Cardiac muscle cell (in vitro differentiated cells and primary cell): ENCODE data around the gene CCT5. TPM values are rescaled to one million over a fixed set of nuclear protein-coding genes. Genes with fewer than 3 reads are reported as not detected.
A peak's percentile ranks its signal among the peaks of the same experiment; 100 is the strongest.
"Not testable (repeated sequence)": the region's sequence is repeated elsewhere in the genome, so short reads cannot be mapped to it uniquely, and the experiment has no call there.

Experiments used
- DNase-seq, 2 donors: peaks; one replicate each; pipeline versions ENCODE4 v3.0.0 to v3.0.0-alpha.2; 2010 to 2017; ENCODE audit warnings: low read depth in 1 of 2, low spot score in 1 of 2
- H3K27ac ChIP-seq: fragments of 200-600 bp; sonication (generic); 2 replicates; pipeline ENCODE4 v1.5.1; 2016
- H3K27me3 ChIP-seq: fragments of 200-600 bp; sonication (generic); 2 replicates; pipeline ENCODE4 v1.6.0; 2016; ENCODE audit warnings: control low read depth
- H3K36me3 ChIP-seq: fragments of 200-600 bp; sonication (generic); 2 replicates; pipeline ENCODE4 v1.5.1; 2016; ENCODE audit warnings: control low read depth
- H3K4me1 ChIP-seq: fragments of 200-600 bp; sonication (generic); 2 replicates; pipeline ENCODE4 v1.8.1; 2017; ENCODE audit warnings: low read depth, mild to moderate bottlenecking, mixed run types
- H3K4me3 ChIP-seq: fragments of 200-600 bp; sonication (generic); 2 replicates; pipeline ENCODE4 v1.5.1; 2016; ENCODE audit warnings: mild to moderate bottlenecking
- H3K9me3 ChIP-seq: fragments of 200-600 bp; sonication (generic); 2 replicates; pipeline ENCODE4 v1.5.1; 2017; ENCODE audit warnings: low read depth, mild to moderate bottlenecking, control low read depth
- polyA plus RNA-seq: library from polyadenylated mRNA; unstranded; fragments of >200 nt; fragmentation: Nextera tagmentation; extraction: Ambion mirVana; gene quantifications from 2 replicates; pipeline ENCODE4 v1.2.1, GENCODE V29; 2016
- total RNA-seq: library from RNA; depleted of rRNA; stranded (reverse); fragments of >200 nt; gene quantifications from 2 replicates; pipeline ENCODE4 v1.2.3, GENCODE V29; 2016
- TF ChIP-seq, protein P1 (sequence below): IDR thresholded peaks from 2 replicates; pipeline ENCODE4 v1.5.1; 2012; ENCODE audit warnings: low read depth, mild to moderate bottlenecking, low read length

The CCT5 gene
- total and polyA plus RNA-seq, 2 experiments from 2014 or later: 176 to 265 TPM

DNA sequence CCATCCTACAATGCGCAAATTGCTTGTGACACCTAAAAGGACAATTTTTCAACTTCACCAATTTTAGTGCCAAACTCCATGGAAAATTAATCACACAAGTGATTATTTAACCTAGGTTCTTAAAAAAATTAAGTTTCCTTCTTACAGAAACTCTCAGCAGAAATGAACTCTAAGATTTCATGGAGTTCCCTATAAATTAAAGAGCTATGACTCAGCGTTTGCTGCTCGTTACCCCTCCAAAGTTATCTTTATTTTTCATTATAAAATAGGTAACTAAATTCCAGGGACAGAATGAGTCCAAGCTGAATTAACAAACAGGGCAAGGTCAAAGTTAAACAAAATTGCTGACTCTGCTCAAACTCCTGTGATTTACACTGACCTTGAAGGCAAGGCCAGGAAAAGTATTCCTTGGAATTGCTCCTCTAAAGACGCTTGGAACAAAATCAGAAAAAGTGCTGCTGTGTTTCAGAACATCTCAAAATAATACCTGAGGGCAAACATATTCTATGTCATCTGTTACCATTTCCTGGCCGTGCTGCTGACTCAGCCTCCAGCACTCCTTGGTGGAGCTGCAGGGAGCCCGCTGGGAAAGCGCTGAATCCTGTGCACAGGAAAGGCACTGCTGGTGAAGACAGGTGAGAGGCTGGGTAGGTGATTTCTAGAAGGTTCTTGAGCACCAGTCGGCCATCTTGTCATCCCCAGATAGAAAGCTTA lies 60.1 kb downstream of the CCT5 start:
- TF ChIP-seq, protein P1, sequence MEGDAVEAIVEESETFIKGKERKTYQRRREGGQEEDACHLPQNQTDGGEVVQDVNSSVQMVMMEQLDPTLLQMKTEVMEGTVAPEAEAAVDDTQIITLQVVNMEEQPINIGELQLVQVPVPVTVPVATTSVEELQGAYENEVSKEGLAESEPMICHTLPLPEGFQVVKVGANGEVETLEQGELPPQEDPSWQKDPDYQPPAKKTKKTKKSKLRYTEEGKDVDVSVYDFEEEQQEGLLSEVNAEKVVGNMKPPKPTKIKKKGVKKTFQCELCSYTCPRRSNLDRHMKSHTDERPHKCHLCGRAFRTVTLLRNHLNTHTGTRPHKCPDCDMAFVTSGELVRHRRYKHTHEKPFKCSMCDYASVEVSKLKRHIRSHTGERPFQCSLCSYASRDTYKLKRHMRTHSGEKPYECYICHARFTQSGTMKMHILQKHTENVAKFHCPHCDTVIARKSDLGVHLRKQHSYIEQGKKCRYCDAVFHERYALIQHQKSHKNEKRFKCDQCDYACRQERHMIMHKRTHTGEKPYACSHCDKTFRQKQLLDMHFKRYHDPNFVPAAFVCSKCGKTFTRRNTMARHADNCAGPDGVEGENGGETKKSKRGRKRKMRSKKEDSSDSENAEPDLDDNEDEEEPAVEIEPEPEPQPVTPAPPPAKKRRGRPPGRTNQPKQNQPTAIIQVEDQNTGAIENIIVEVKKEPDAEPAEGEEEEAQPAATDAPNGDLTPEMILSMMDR: no peak
- no peak overlapping the region for H3K27ac ChIP-seq
- H3K4me3 ChIP-seq: no peak overlapping the region
- peaks cover 4% of the 10 kb centered on the region for H3K27me3 ChIP-seq
- no peaks in the 10 kb centered on the region for H3K4me1 ChIP-seq
- H3K9me3 ChIP-seq: no peaks in the 10 kb centered on the region
- DNase-seq: no peak
- H3K36me3 ChIP-seq: no peaks in the 10 kb centered on the region

DNA sequence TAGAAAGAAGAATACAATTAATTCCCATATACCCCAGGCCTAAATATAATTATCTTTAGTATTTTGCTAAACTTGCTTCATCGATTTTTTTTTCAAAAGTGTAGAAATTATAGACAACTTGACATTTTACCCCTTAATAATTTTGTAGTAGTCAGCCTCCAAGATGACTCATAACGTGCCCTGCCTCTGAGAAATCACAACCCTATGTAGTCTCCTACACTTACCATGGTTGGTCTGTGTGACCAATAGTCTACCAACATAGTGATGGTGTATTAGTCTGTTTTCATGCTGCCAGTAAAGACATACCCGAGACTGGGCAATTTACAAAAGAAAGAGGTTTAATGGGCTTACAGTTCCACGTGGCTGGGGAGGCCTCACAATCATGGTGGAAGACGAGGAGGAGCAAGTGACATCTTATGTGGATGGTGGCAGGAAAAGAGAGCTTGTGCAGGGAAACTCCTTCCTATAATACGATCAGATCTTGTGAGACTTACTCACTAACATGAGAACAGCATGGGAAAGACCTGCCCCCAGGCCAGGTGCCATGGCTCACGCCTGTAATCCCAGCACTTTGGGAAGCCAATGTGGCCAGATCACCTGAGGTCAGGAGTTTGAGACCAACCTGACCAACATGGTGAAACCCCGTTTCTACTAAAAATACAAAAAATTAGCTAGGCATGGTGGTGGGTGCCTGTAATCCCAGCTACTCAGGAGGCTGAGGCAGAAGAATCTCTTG lies 60.9 kb downstream of the CCT5 start:
- H3K4me1 ChIP-seq, H3K27me3 ChIP-seq, H3K4me3 ChIP-seq, H3K27ac ChIP-seq, DNase-seq, H3K36me3 ChIP-seq, H3K9me3 ChIP-seq: not testable (repeated sequence)

DNA sequence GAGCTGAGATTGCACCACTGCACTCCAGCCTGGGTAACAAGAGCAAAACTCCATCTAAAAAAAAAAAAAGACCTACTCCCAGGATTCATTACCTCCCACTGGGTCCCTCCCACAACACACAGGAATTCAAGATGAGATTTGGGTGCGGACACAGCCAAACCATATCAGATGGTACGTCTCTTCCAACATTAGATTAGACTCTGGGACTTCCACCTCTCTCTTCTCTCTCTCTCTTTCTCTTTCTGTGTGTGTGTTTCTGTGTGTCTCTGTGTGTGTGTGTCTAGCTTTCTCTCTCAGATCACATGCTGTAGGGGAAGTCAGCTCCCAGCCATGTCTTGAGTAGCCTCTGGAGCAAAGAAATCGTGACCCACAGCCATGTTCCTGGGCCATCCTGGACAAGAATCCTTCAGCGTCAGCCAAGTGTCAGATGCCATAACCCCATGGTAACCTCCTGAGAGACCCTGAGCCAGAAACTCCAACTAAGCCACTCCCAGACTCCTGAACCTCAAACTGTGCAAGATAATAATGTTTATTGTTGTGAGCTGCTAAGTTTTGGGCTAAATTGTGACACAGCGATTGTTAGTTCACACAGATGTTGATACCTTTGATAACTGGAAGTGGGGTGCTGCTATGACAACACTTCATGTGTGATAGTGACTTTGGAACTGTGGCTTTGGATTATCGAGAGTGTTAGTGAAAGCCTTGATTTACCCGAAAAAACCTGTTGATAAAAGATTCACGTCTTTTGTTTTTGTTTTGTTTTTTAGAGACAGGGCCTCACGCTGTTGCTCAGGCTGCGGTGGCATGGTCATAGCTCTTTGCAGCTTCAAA lies 61.7 kb downstream of the CCT5 start:
- Histone ChIP-seq H3K4me1 (no peaks in the 10 kb centered on the region), H3K36me3 (no peaks in the 10 kb centered on the region), H3K27ac (no peak overlapping the region), H3K4me3 (no peak overlapping the region), H3K27me3 (peaks cover 4% of the 10 kb centered on the region), H3K9me3 (no peaks in the 10 kb centered on the region)
- TF ChIP-seq, protein P1: no peak
- DNase-seq: peak in 1 of 2 donors; percentile 31

DNA sequence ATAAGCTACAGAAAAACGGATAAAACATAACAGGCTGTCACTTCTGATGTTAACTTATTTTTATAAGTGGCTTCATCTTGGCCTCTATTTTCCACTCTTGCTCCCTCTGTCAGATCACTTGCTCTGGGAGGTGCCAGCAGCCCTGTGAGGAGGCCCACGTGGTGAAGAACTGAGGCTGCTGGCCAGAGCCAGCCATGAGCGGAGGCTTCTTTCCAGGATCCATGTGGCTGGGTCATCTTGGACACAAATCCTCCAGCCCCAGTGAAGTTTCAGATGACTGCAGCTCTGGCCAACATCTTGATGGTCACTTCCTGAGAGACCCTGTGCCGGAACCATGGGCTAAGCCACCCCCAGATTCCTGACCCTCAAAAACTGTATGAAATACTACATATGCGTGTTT lies 65.1 kb downstream of the CCT5 start:
- no peaks in the 10 kb centered on the region for H3K4me1 ChIP-seq
- H3K27me3 ChIP-seq: no peaks in the 10 kb centered on the region
- H3K36me3 ChIP-seq: no peaks in the 10 kb centered on the region
- no peak for DNase-seq
- H3K4me3 ChIP-seq: no peak overlapping the region
- no peak overlapping the region for H3K27ac ChIP-seq
- TF ChIP-seq, protein P1: no peak
- no peaks in the 10 kb centered on the region for H3K9me3 ChIP-seq

Other genes with a start within 250 kb of the CCT5 start
- 16.6 and 17.2 TPM in 2 replicates for gene ATPSCKMT, start 392 bp upstream of the CCT5 start, total RNA-seq
- gene ATPSCKMT, start 392 bp upstream of the CCT5 start, polyA plus RNA-seq: 4.3 and 9.0 TPM in 2 replicates
- 1.3 TPM in 2 replicates for gene CMBL, start 57.6 kb downstream of the CCT5 start, total RNA-seq
- 3.9 and 10.9 TPM in 2 replicates for gene CMBL, start 57.6 kb downstream of the CCT5 start, polyA plus RNA-seq
- gene MARCHF6, start 103.4 kb downstream of the CCT5 start, total RNA-seq: 54.8 and 75.1 TPM in 2 replicates
- gene MARCHF6, start 103.4 kb downstream of the CCT5 start, polyA plus RNA-seq: 56.8 and 120 TPM in 2 replicates
- 1.3 and 1.4 TPM in 2 replicates for gene ROPN1L, start 191.6 kb downstream of the CCT5 start, total RNA-seq
- 1.3 TPM in 1 of 2 replicates, not detected in the other for gene ROPN1L, start 191.6 kb downstream of the CCT5 start, polyA plus RNA-seq